Stimulated activated CD4-positive, alpha-beta T cell treated with anti-CD3 and anti-CD28 coated beads, TNF-alpha, amount 100 ng/mL, for 24 hours (primary cell): Measurements from ENCODE around the gene DNMBP.

Source experiments
- DNase-seq, 3 experiments: peaks; one replicate each; pipeline ENCODE4 v3.0.0-alpha.2; 2020; ENCODE audit warnings: low read depth in 3 of 3

DNMBP gene, protein sequence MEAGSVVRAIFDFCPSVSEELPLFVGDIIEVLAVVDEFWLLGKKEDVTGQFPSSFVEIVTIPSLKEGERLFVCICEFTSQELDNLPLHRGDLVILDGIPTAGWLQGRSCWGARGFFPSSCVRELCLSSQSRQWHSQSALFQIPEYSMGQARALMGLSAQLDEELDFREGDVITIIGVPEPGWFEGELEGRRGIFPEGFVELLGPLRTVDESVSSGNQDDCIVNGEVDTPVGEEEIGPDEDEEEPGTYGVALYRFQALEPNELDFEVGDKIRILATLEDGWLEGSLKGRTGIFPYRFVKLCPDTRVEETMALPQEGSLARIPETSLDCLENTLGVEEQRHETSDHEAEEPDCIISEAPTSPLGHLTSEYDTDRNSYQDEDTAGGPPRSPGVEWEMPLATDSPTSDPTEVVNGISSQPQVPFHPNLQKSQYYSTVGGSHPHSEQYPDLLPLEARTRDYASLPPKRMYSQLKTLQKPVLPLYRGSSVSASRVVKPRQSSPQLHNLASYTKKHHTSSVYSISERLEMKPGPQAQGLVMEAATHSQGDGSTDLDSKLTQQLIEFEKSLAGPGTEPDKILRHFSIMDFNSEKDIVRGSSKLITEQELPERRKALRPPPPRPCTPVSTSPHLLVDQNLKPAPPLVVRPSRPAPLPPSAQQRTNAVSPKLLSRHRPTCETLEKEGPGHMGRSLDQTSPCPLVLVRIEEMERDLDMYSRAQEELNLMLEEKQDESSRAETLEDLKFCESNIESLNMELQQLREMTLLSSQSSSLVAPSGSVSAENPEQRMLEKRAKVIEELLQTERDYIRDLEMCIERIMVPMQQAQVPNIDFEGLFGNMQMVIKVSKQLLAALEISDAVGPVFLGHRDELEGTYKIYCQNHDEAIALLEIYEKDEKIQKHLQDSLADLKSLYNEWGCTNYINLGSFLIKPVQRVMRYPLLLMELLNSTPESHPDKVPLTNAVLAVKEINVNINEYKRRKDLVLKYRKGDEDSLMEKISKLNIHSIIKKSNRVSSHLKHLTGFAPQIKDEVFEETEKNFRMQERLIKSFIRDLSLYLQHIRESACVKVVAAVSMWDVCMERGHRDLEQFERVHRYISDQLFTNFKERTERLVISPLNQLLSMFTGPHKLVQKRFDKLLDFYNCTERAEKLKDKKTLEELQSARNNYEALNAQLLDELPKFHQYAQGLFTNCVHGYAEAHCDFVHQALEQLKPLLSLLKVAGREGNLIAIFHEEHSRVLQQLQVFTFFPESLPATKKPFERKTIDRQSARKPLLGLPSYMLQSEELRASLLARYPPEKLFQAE (N-terminal part only)

GRCh38 chr10:100009793-100010676 lies at the start of gene DNMBP:
Gene DNMBP, minus strand, starts transcription at chr10:100009947. Its CDS starts 37,823 bp downstream, at chr10:99972124.
- peak; percentile 62 to 84 (median 65) for DNase-seq

GRCh38 chr10:100057948-100058347 lies 48.2 kb upstream of the DNMBP start:
- DNase-seq: no peak

DNA sequence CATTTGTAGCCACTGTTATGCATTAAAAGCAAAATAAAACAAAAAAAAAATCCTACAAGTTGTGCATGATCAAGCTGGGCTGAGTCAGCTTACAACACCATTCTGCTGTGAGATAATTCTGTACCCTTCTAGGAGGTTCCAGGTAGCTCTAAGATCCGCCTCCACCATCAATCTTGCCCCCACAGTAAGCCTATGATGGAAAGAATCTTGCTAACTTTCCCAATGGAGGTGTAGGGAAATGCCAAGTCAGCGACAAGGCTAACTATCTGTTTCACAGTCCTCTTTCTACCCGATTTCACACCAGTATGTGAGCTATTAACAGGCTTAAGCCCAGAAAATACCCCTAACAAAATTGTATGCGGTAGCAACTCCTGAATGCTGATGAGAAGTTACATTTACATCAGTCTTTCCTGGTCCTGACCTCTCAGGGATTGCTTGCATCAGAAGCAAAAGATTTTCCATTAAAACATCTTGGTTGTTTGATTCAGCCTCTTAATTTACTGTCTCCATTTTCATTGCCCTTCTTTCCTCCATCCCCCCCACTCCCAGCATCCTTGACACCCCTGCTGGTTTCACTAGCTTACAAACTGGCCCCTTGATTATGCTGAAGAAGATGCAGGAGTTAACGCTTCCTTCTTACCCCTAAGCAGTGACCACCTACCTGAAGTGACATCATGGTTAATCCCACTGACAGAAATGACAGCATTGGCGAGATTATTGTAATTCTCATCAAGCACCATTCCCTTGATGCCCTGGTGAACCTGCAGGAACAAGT lies 44.1 kb upstream of the DNMBP start:
- no peak for DNase-seq

GRCh38 chr10:100046021-100046486 lies 36.3 kb upstream of the DNMBP start:
- DNase-seq: peak; percentile 73 to 80 (median 80)

GRCh38 chr10:100045592-100045991 lies 35.8 kb upstream of the DNMBP start:
- DNase-seq: no peak

- DNase-seq: no peak
Measured at GRCh38 chr10:100043796-100044195, 34.0 kb upstream of the DNMBP start.

- DNase-seq: peak in 1 of 3 experiments; percentile 4
Measured at GRCh38 chr10:100043344-100043743, 33.6 kb upstream of the DNMBP start.

DNA sequence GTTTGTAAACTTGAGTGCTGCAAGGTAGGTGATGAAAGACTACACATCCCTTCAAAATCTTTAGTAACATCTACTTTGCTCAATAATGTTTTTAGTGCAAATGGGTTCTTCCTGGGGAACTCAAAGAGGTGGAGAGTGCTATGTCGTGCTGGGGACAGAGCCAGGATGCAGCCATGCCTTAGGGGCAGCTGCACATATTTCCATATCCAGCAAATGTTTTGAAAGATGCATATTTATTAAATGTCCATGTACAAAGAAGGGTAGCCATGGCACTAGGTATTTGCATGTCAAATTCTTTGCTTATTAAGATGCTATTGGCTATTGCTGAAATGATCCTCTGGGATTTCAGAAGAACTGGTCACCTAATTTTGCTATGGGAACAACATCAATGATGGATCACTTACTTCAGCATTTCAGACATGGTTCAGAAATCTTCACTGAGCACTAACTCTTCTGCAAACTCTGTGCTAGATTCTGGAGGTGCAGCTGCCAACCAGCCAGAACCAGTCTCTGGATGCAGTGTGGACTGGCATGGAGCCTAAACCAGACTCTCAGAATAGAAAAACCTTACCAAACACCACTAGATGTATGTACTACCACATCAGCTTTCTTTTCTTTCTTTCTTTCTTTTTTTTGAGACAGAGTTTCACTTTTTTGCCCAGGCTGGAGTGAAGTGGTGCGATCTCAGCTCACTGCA lies 31.7 kb upstream of the DNMBP start:
- DNase-seq: no peak

DNA sequence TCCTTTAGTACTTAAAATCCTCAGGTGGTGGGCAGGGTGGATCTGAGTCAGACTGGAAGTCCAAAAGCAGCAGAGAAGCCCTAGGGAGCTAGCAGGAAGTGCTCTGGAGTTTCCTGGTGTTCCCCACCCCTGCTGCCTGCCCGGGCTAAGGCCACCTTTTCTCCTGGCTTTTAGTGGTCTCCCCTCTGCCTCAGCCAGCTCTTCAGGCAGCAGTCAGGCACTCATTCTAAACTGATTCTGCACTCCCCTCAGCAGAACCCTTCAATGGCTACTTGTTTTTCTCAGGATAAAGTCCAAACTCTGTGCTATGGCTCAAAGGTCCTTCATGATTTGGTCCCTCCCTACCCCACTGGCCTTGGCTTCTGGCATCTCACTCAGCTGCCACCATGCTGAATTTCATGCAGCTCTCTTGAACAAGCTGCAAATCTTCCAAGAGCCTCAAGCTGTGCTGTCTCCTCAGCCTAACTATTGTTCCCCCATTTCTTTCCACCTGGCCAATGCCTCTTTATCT lies 28.9 kb upstream of the DNMBP start:
- DNase-seq: no peak

DNA sequence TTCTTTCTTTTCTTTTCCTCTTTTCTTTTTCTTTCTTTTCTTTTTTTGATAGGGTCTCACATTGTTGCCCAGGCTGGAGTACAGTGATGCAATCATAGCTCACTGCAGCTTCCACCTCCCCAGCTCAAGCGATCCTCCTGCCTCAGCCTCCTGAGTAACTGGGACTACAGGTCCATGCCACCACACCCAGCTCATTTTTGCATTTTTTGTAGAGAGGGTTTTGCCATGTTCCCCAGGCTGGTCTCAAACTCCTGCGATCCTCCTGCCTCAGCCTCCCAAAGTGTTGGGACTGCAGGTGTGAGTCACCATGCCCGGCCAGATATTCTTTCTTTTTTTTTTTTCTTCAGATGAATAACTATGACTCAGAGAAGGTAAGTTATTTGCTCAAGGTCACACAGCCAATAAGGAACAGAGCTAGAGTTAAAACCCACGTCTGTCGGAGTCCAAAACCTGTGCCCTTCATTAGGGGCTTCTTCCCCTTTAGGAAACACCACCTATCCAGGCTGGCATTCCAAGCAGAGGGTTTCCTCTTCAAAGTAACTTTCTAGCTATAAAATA lies 28.1 kb upstream of the DNMBP start:
- DNase-seq: no peak

GRCh38 chr10:100036850-100037249 lies 27.1 kb upstream of the DNMBP start:
- DNase-seq: no peak

GRCh38 chr10:100033766-100034418 lies 24.1 kb upstream of the DNMBP start:
- DNase-seq: no peak

GRCh38 chr10:100027416-100027815 lies 17.7 kb upstream of the DNMBP start:
- no peak for DNase-seq

DNA sequence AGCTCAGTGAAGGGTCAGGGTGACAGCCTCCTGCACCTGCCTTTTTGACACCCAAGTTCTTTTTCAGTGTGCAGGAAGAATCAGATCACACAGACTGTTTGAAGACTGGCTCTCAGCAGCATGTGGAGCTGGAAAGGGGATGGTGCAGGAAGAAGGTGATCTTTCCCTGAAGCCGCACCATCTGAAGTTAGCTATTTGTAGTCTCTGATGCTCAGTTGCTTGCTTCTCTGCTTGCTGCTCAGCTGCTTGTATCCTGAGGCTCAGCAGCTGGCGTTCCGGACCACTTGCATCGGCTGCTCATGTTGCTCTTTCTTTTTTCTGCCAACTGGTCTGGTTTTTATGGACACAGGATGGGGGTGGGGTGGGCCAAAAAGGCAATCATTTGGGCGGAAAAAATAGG lies 15.8 kb upstream of the DNMBP start:
- DNase-seq: no peak

DNA sequence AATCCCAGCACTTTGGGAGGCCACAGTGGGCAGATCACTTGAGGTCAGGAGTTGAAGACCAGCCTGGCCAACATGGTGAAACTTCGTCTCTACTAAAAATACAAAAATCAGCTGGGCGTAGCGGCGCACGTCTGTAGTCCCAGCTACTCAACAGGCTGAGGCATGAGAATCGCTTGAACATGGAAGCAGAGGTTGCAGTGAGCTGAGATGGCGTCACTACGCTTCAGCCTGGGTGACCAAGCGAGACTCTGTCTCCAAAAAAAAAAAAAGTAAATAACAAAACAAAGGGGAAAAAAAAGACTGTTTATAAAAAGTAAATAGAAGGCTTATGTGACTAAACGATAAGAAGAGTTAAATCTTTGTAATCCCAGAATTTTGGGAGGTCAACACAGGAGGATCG lies 15.0 kb upstream of the DNMBP start:
- DNase-seq: no peak

- no peak for DNase-seq
Measured at GRCh38 chr10:100022403-100022802, 12.7 kb upstream of the DNMBP start.

DNA sequence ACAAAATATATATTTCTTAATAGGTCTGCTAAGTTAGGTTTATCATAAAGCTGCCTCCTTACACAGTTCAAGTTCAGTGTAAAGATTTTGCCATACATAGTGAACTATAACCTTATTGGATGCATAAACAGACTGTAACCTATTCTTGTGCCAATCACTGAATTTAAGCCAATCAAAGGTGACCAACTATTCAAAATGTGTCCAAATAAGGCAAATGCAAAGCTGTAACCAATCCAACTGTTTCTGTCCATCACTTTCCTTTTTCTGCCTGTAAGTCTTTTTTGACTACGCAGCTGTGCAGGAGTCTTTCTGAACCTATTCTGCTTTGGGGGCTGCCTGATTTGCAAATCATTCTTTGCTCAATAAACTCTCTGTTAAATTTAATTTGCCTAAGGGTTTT lies 11.6 kb upstream of the DNMBP start:
- DNase-seq: no peak

DNA sequence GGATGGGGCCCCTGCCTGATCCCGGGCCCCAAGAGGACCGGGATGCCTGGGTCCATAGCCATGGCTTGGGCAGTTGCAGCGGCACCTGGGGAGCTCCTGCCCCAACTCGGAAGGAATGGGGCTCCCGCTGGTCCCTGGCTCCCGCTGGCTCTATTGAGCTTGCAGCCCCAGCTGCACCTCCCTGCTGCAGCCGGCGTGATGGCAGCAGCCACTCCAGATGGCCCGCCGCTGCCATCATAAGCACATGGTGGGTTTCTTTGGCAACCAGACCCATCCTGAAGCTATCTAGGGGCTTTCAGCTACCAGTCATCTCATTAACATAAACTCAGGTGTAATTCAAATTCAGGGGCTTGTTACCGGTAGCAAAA lies 11.1 kb upstream of the DNMBP start:
- DNase-seq: no peak
